Stimulated activated naive CD8-positive, alpha-beta T cell treated with anti-CD3 and anti-CD28 coated beads, Interleukin-15, Interleukin-2, amounts not matched to agents 100 U/mL and 50 U/mL, for 24 hours (primary cell): Measurements from ENCODE around the gene EDARADD.

Source experiments
- ATAC-seq: fragments of 150-1000 bp; cut with Tn5 transposase; one replicate; pipeline ENCODE4 v1.10.0; 2021
- DNase-seq: peaks from one replicate; pipeline ENCODE4 v3.0.0; 2021

EDARADD gene

DNA sequence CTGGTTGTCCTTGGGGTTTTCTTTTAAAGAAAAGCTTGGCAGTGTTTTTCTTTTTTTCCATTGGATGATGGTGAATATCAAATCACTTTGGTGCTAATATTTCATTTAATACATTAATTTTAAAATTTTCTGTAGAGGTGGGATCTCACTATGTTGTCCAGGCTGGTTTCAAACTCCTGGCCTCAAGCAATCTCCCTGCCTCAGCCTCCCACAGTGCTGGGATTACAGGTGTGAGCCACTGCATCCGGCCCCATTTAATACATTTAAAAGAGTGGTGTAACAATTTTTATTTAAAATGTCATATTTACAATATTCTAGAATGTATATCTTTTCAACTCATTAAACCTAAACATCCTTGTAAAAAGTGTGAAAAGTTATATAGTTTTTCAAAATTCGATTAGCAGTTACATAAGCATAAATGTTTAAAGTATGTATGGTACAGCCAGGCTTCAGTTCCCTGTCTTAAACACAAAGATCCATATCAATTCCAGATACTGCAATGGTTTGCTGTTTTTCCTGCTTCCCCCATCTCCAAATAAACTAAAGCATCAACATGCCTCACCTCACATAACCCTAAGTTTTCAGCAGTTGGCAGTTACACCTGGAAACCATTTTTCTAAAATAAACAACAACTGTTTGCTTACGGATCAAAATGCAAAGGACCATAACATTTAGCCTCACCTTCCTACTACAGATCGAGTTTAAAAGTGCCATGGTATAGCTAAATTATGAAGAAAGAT lies 120.8 kb downstream of the EDARADD start:
- DNase-seq: no peak
- ATAC-seq: no peak

- DNase-seq: no peak
- ATAC-seq: no peak
These were observed 121.4 kb downstream of the EDARADD start for GRCh38 chr1:236515443-236515958.

- ATAC-seq (peak; percentile 36), DNase-seq (no peak)
These were observed 123.0 kb downstream of the EDARADD start for GRCh38 chr1:236516929-236517704.

- no peak for DNase-seq
- no peak for ATAC-seq
These were observed 124.2 kb downstream of the EDARADD start for GRCh38 chr1:236518322-236518721.

DNA sequence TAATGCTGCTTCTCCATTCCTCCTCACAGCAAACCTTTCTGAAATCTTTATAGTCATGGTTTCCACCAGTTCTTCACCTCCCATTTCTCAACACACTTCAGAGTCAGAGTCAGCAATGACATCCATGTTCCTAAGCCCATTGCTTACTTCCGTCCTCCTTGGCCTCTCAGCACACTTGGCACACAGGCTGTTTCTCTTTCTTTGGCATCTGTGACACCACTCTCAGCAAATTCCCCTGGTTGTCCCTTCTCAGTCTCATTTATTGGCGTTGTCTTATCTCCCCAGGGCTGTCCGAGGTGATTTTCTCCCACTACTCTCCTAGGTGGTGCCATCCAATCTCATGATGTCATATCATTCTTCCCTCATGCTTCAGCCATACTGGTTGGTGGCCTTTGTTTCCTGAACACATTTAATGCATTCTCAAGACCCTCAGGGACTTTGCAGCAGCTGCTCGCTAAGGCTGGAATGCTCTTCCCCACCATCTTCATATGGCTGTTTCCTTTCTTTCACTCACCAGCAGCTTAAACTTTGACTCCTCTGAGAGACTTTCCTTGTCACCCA lies 126.4 kb downstream of the EDARADD start:
- DNase-seq (no peak), ATAC-seq (no peak)

DNA sequence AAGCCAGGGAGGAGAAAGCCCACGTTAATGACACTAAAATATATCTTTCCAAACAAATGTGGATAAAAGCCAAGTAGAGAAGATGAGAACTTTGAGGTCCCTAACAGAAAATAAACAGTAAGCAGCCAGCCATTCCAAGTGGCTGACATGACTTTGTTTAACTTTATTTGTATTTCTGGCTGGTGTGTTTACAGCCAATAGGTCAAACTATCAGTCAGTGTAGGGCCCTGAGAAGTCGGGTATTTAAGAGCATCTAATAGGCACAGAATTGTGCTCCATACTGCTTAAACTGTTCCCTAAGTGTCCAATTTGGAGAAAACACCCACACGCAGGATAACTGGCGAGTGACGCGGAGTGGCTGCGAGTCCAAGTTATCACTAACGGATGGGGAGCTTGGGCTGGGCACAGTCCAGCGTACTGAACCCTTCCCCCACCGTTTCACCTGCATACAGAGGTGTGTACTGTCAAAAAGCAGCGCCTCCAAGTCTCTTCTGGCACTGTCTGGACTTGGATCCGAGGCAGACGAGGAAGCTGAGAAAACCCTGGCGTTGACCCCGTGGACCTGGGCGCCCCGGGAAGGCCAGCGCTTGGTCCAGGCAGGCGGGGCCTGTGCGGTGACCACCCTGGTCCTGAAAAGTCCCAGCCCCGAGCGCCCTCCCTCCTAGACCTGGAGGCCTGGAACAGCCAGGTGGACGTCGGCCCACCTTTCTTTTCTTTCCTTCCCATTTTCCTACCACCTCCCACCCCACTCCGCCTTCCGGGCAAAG lies 129.0 kb downstream of the EDARADD start:
- DNase-seq (peak; percentile 11), ATAC-seq (peak; percentile 2)

GRCh38 chr1:236523704-236524141 lies 129.6 kb downstream of the EDARADD start, which contains the start of gene LGALS8:
Gene LGALS8 (plus strand): TSS chr1:236523982. CDS start chr1:236526071, 2,089 bp downstream.
- peak; percentile 84 for ATAC-seq
- DNase-seq: peak; percentile 91

- ATAC-seq (peak; percentile 87), DNase-seq (peak; percentile 59)
These were observed 130.2 kb downstream of the EDARADD start for GRCh38 chr1:236524142-236524894.

GRCh38 chr1:236524895-236525184 lies 130.8 kb downstream of the EDARADD start:
- ATAC-seq: no peak

GRCh38 chr1:236526079-236526478 lies 132.0 kb downstream of the EDARADD start:
- ATAC-seq (no peak), DNase-seq (no peak)

More at GRCh38 chr1:236524895-236525184, 130.8 kb downstream of the EDARADD start:
- no peak for DNase-seq

DNA sequence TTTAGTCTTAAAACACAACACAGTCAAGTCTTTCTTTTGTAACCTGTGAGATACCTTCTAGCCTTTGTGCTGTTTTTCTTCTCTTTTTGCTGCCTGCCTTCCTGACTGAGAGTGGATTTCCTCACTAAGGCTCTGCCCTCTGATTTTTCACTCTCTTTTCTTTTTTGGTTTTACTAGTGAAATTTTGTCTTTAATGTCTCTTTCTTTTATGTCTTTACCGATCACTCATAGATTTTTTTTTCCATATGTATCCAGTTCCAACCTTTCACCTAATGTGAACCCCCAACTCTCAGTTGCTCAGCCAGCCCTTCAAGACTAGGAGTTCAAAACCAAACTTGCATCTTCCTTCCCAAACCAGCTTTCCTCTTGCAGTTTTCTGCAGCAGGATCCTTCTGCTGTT lies 136.2 kb downstream of the EDARADD start:
- DNase-seq: no peak
- no peak for ATAC-seq

- ATAC-seq: no peak
- no peak for DNase-seq
These were observed 136.9 kb downstream of the EDARADD start for GRCh38 chr1:236530959-236531358.

DNA sequence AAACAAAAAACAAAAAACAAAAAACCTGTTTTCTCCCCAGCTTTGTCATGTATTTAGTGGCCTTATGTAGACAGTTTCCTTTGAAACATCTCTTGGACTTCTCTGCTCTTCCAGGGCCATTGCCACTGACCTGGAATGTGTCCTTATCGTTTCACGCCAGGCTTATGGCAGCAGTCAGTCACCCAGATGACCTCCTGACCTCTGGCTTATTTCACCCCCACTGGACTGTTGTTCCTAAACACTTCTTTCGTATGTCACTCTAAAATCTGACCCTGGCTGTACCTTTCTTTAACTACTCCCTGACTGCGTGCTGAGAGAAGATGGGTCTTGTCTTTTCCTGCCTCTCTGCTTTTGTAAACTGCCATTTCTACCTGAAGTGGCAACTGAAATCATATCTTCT lies 138.8 kb downstream of the EDARADD start:
- ATAC-seq (no peak), DNase-seq (no peak)

- ATAC-seq: peak; percentile 88
- DNase-seq: peak; percentile 36
These were observed 140.1 kb downstream of the EDARADD start for GRCh38 chr1:236534151-236534651.
